HG02973 (cell line): ENCODE results near the gene SH3BP2.

Source experiments
- ATAC-seq: cut with Tn5 transposase; IDR thresholded peaks from one replicate; pipeline ENCODE4 v1.9.1; 2021; ENCODE audit warnings: moderate library complexity; ENCODE audit not compliant: unreplicated experiment

The SH3BP2 gene

DNA sequence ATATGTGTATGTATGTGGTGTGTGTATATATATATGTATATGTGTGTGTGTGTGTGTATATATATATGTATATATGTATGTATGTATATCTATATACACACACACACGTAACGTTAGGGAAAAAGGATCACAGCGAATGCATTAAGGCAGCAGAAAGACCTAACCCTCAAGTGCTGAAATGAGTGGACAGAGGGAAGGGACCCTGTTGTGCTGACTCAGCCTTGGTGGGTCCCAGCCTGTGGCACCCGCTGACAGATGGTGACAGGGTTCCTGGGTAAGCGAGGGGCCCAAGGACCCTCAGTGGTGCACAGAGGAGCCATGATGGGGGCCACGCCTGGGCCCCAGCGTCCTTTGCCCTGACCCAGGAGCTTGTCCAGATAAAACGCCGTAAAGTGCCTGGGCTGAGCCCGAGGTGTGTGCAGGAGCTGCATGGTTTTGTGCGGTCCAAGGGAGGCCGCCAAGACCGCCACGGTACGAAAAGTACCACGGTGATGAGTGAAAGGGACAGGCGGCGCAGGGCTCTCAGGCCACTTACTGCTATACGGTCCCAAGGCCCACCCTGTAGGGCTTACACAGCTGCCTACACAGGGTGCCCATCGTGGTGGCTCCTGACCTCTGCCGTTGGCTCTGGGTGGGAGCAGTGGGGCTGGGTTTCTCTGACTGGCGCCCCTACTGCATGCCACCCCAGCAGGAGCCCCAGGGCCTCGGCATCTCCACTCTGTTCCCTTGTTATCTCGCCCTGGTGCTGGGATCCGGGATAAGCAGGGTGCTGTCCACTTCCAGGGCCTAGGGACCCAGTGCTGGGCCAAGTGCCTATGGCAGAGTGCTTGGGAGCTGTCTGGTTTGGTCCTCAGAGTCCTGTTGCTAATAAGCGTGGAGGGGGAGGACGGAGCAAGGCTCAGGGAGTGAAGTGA lies 10.0 kb downstream of the SH3BP2 start:
- ATAC-seq: no peak

DNA sequence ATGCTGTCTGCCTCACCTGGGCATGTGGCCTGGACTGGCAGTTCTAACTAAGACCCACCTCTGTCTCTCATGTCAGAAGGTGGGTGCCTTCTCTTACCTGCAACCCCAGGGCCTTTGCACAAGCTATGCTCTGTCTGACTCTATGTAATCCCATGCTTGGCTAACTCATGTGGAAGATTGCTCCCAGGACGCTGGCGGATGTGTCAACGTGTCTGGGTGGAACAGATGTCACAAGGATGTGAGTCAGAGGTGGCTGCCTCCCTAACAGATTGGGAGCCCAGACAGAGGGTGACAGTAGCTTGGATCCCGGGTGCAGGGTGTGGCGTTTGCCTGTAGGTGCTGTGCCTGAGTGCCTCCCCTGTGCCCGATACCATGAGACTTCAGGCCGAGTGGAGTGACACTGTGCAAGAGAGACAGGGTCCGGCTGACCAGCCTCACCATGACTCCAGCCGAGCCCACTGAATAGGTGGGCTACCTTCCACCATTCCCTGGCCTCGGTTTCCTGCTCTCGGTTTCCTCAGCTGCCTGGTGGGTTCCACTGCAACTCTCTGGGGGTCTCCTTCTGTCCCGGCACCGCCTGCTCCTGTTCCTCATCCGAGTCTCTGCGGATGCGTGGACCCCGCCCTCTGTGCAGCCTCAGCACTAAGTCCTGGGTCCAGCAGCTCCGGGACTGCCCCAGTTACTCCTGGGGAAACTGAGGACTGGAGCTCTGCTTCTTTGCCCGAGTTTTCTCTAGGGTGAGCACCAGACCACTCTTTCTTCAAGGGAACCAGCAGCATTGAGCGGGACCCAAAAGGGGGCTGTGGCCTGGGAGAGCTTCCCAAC lies 11.0 kb downstream of the SH3BP2 start:
- ATAC-seq: no peak

DNA sequence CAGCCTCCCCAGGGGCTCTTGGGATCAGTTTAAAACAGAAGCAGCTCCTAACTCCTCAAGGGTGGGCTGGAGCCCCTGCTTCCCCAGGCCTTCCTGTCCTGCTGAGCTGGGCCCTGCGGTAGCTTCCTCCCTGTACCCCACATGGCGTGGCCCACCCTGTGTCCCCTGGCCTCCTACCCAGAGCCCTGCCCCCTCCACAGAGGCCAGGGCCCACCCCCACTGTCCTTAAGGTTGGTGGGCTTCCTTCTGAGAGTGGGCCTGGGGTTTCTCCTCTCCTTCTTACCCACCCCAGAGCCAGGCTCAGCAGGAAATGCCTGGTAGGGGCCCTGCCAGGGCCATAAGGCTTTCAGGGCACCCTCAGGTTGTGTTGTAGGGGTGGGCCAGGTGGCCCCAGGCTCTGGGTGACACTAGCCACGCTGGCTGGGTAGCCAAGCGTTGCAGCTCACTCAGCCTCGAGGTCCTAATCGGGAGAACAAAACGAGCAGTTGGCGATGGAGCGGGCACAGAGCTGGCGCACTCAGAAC lies 11.6 kb downstream of the SH3BP2 start:
- ATAC-seq: no peak

DNA sequence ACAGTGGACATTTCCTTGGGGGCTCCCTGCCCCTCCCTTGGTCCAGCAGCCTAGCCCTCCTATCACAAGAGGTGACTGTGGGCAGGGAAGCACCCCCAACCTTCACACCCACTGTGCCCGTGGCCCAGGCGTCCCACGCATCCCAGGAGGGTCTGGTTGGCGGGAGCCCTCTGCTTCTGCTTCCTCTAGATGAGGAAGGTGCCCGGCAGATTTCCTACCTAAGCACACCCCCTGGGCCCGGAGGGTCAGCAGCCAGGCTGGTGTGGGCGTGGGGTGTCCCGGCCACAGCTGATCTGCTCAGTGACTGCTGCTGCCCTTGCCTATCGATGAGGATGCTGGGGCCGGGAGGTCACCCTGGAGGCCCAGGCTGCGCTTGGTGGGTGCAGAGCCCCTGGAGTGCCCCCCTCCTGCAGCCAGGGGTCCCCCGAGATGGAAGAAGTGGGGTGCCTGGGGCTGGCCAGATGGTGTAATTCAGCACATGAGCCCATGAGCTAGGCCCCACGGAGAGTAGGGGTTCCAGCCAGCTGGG lies 12.2 kb downstream of the SH3BP2 start:
- no peak for ATAC-seq

DNA sequence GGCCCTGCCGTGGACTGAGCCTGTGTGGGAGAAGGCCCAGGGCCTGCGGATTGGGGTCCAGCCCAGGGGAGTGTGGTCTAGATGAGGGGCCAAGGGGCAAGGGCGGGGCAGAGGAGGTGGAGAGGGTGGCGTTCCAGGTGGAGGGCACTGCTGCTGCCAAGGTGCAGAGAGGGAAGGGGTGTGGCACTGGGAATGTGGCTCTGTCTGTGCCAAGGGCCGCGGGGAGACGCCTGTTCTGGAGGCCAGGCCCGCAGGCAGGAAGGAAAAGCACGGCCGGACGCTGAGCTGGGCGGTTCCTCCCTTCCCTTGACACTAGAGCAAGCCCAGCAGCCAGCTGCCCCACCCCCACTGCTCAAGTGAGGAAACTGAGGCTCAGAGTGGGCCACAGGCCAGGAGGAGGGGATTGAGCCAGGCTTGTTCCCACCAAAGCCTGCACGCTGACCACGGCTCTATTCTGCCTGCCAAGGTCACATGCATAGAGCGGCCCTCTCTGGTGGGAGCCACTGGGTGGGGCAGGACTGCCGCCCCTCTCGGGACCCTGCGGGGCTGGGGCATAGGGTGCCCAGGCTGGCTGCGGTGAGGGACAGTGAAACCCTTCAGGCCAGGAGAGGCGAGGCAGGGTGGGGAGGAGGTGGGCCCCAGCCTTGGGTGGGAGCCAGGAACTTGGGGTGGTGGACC lies 13.0 kb downstream of the SH3BP2 start:
- no peak for ATAC-seq

DNA sequence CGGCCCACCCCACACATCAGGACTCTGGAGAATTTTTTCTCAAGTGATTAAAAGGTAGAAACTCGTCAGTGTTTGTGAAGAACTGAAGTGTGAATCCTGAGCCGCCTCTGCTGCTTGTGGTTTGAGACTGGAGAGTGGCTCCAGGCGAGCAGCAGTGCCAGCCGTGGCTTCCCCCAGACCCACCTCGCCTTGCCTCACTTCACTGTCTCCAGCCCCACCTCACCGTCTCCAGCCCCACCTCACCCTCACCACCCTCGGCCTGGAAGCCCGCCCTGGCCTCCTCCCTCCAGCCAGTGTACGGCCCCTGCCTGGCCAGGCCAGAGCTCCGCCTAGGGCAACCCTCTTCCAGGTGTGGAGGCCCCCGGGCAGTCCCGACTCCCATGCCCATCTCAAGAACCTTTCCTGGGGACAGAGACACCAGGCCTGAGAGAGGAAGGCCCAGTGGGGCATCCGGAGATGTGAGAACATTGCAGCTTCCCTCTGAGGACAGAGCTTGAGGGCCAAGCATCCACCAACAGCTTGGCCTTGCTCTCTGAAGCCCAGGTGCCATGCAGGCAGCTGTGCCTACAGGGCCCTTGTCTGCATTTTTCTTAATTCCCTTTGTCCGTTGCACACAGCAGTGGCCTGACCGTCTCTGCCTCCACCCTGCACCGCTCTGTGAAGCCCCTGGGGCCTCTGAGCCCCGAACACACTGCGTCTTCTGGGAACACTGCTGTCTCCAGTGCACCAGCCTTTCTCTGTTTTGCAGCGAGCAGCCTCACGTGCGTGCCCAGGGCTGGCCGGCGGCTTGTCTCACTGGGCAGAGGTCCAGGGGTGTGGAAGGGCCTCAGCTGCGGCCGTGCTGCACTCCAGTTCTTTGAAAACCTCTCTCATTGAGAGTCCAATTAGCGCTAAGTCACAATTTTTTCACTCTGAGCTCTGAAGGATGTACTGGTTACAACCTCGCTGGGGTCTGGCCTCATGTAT lies 13.8 kb downstream of the SH3BP2 start:
- ATAC-seq: no peak

DNA sequence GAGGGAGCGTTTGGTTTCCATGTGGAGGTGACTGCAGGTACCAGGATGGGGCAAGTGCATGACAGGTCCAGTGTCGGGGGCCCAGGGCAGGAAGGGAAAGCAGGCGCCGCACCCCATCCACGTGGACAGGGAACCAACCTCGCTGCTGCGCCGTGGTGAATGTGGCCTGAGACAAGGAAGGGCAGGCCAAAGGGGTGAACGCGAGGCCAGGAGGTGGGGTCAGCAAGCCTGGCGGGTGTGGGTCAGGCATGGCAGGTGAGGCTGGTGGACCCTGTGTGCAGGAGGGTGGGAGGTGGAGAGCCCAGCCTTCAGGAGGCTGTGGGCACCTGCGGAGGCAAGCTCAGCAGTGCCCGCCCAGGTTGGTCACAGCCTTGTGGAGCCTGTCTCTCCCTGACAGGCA lies 14.7 kb downstream of the SH3BP2 start:
- ATAC-seq: no peak

DNA sequence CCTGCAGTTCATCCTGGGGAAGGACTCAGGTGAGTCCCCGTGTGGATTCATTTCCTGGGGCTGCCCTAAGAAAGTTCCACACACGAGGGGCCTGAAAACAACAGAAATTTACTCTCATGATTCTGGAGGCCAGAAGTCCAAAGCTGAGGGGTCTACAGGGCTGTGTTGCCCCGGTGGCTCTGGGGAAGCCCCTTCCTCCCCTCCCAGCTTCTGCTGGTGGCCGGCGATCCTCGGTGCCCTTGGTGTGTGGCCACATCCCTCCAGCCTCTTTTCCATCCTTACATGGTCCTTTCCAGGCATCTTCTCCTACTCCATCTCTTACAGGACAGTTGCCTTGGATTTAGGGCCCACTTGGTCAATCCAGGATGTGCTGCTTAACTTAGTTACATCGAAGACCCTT lies 15.1 kb downstream of the SH3BP2 start:
- no peak for ATAC-seq

DNA sequence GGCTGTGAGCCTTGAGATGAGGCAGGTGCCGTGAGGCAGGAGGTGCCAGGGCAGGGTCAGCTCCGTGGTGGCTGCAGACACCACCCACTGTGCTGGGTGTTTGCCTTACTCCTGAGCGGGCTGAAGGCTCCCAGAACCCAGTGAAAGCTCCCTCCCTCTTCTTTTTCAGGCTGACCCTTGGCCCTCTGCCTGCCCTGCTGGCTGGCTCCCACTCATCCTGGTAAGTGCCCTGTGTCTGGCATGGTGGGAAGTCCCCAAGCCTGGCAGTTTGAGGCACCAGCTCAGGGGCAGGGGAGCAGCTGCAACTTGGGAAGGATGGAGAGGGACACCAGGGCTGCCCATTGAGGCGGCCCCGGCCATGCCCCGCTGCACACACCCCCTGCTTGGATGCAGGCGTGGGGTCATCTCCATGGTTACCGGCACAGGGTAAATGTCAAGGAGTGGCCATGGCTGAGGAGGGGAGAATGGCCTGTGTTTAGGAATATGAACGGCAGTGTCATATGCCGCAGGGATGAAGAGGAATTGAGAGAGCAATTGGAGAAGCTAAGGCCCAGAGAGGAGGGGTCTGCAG lies 16.8 kb downstream of the SH3BP2 start:
- no peak for ATAC-seq

DNA sequence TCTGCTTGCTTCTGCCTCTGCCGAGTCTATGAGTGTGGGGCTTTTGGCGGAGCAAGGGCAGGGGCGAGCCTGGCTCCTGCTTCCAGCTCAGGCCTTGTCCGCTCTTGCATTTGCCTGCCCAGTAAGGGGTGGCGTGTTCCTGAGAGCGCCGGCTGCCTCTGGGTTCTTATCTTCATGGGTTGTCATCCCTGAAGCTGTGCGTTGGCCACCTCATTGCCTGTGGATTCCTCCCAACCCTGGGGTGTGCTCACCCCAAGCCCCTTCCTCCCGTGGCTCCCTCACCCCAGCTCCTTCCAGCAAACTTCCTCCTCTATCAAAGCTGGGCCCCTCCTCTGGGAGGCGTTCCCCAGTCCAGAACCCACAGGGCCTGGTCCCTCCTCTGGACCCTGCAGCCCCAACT lies 17.5 kb downstream of the SH3BP2 start:
- ATAC-seq: no peak

DNA sequence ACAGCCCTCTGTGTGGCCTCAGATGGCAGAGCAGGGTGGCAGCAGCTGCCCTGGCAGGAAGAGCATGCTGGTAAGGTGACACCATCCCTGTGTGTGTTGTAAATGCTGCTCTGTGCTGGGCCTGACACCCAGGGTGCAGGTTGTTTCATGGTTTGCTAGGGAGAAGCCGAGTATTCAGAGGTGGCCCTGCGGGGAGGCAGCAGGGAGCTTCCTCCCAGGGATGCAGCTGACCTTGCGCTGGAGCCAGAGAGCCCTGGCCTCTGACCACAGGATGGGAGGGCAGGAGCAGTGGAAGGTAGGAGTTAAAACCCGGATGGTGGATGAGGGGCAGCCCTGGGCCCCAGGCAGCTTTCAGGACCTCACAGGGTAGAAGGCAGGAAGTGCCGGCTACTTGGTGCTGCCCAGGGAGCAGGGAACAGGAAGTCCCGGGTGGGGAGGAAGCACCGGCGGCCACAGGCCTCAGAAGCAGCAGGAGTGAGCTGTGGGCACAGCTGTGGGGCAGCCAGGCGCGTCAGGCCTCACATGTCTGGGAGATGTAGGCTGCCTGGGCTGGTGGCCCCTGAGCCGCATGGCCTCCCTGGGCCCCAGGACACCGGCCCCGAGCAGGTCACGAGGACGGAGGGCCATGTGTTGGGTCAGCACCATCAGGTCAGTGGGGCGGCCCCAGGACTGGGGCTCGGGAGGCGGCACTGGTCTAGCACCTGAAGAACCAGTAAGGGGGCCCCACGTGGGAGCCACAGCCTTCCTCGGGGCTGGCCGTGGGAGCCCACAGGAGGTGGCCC lies 19.1 kb downstream of the SH3BP2 start:
- peak; percentile 50 for ATAC-seq

DNA sequence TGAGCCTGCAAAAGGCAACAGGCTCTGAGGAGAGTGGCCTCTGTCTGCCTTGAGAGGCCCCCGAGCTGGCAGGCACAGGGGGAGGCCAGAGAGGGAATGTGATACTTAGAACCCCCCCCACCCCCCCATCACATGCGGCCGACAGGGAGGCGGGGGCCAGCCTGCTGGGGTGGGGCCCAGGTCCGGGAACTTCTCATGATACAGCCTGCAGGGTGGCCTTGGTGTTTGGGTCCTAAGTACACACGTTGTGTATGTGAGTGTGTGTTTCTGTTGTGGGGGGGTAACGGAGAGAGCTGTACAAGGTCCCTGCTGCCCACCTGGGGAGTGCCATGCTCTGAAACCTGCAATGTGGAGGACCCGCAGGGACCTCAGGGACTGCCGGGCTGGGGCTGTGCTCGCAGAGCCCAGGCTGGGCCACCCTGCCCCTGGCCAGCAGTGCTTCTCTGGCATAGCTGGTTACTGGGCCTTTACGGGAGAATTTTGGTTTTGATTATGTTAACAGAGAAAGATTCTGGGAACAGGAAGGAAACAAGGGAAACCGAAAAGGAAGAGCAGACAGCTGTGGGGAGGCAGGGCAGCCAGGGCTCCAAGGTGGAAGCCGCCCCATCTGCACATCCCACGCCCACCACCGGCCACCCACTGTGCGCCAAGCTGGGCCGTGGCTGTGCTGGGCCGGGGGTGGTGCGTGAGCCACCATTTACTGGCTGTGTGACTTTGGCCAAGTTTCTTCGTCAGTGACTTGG lies 19.9 kb downstream of the SH3BP2 start:
- ATAC-seq: peak; percentile 6

DNA sequence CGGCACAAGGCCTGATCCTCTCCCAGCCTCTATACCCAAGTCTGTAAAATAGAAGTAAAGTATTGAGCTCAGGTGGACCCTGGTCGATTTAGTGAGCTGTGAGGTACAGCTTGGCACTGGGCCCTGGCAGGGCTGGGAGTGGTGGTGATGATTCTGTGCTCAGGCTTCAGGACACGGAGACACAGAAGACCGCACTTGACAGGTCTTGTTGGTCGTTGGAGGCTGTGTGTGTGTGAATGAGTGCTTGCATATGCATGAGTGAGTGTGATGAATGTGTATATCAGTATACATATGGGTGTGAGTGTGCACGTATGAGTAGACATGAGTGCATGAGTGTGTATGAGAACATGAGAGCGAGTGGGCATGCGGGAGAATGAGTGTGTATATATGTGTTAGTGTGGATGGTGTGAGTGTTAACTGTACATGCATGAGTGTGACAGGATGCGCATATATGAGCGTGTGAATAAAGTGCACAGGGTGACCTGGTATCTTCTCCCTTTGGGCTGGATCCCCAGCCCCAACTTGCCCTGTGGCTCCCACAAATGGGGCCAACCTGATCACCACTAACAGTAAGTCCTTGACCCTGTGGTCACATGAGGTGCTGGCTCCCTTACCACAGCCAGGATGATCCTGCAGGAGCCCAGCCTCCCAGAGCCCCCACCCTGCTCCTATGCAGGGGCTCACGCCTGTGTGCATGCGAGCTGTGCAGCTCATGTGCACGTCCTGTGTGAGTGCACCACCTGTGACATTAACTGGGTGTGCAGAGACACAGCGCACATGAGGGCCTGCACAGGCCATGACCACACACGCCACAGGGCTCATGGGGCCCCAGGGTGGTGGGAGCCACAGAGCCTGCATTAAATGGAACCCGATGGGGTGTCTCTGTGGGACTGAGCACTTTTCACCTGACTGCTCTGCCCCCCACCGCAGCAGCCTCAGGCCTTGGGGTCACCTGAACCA lies 20.8 kb downstream of the SH3BP2 start:
- ATAC-seq: no peak

DNA sequence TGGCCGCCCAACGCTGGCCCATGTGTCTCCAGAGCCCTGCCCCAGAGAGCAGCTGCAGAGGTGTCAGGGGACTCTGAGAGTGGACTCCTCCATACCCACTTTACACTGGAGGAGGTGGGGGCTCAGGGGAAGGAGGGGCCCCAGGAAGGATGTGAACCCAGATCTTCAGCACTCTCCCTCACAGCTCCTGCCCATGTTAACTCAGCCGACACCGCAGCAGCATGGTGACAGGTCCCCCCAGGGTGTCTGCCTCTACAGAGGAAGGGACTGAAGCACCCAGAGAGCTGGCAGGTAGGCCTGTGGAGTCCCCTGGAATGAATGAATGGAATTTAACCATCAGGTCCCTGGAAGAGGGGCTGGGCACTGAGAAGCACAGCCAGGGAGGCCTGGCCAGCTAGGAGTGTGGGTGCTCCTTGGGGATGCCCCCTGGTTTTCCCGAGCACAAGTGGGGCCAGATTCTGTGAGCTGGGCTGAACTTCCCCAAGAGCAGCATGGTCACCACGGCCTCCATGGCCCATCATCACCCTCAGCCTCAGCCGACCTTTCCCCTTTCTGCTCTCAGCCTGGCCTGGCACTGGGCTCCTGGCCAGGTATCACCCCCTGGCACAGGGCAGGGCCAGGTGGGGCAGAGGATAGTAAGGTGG lies 21.9 kb downstream of the SH3BP2 start:
- no peak for ATAC-seq

DNA sequence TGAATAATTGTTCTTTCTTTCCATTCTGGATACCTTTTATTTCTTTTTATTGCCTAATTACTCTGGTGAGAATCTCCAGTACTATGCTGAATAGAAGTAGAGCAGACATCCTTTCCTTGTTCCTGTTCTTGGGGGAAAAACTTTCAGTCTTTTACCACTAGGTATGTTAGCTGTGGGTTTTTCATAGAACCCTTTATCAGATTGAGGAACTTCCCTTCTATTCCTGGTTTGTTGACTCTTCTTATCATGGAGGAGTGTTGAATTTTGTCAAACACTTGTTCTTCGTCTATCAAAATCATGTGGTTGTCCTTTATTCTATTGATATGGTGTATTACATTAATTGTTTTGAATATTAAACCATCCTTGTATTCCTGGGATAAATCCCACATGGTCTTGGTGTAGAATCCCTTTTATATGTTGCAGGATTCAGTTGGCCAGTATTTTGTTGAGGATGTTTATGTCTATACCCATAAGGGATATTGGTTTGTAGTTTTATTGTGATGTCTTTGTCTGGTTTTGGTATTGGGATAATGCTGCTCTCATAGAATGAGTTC lies 23.6 kb downstream of the SH3BP2 start:
- ATAC-seq: no peak

DNA sequence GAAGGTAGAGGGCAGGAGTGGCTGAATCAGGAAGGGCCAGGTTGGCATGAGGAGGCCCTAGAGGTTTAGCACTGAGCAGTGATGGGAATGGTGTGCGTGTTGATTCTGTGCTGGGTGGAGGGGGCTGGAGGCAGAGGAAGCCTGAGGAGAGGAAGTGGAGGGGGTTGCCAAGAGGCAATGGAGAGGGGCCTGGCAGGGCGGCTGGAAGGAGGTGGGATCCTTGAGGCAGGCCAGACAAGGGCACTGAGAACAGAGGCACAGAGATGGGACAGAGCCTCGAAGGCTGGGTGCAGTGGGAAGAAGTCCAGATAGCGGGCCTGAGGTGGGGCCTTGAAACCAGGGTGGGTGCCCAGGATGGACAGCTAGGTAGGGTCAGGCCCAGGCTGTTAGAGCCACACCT lies 24.3 kb downstream of the SH3BP2 start:
- no peak for ATAC-seq
